Ovary (tissue), 3 donors: Measurements from ENCODE around the gene TEDC1.

ENCODE experiments used
- CTCF ChIP-seq, 3 donors: fragments of 450-650 bp in 2 of 3; fragments of 200-600 bp in 1 of 3; IDR thresholded peaks; one replicate each; pipeline versions ENCODE4 v1.5.1 to v1.8.0; 2016 to 2022; ENCODE audit warnings: antibody characterized with exemption in 3 of 3, mild to moderate bottlenecking in 1 of 3
- POLR2A ChIP-seq: fragments of 450-650 bp; IDR thresholded peaks from one replicate; pipeline ENCODE4 v1.6.1; 2017; ENCODE audit warnings: antibody characterized with exemption, mild to moderate bottlenecking, moderate library complexity
- donor health status: DM: no; HTN: no; CAD: no.

- TF ChIP-seq CTCF (IDR thresholded peaks at IDR 0.05) (no peak), POLR2A (no peak)
Measured at GRCh38 chr14:105517096-105517495, 26.1 kb downstream of the TEDC1 start.
